Aorta (tissue), 5 donors: ENCODE results near the gene LSP1. TPM values are rescaled to one million over a fixed set of nuclear protein-coding genes. Genes with fewer than 3 reads are reported as not detected.

Source experiments
- ATAC-seq: fragments of 200-7000 bp; cut with Tn5 transposase; one replicate; pipeline ENCODE4 v1.9.1; 2022; ENCODE audit warnings: moderate library complexity; ENCODE audit not compliant: low FRiP score
- DNase-seq, 2 donors: peaks; one replicate each; pipeline ENCODE4 v3.0.0-alpha.2; 2020
- H3K27ac ChIP-seq, 2 donors: one replicate each; pipeline ENCODE4 v1.5.1; 2013; ENCODE audit warnings: low read length in 2 of 2, mild to moderate bottlenecking in 2 of 2, moderate library complexity in 2 of 2, control low read depth in 1 of 2, inconsistent platforms in 1 of 2, low read depth in 1 of 2
- H3K27me3 ChIP-seq, 2 donors: one replicate each; pipeline ENCODE4 v1.6.1; 2013; ENCODE audit warnings: control low read depth in 1 of 2, low read length in 1 of 2, mild to moderate bottlenecking in 1 of 2, moderate library complexity in 1 of 2; ENCODE audit not compliant: insufficient read depth in 2 of 2, control insufficient read depth in 1 of 2
- H3K36me3 ChIP-seq, 2 donors: one replicate each; pipeline ENCODE4 v1.6.1; 2013; ENCODE audit warnings: control low read depth in 1 of 2, low read length in 1 of 2, mild to moderate bottlenecking in 1 of 2; ENCODE audit not compliant: insufficient read depth in 2 of 2, control insufficient read depth in 1 of 2
- H3K4me1 ChIP-seq, 2 donors: one replicate each; pipeline ENCODE4 v1.6.1; 2013; ENCODE audit warnings: low read length in 2 of 2, control low read depth in 1 of 2, mild to moderate bottlenecking in 1 of 2, moderate library complexity in 1 of 2; ENCODE audit not compliant: insufficient read depth in 2 of 2, control insufficient read depth in 1 of 2
- H3K4me3 ChIP-seq, 2 donors: one replicate each; pipeline ENCODE4 v1.5.1; 2013; ENCODE audit warnings: low read length in 2 of 2, control low read depth in 1 of 2, mild to moderate bottlenecking in 1 of 2
- H3K9me3 ChIP-seq: one replicate; pipeline ENCODE4 v1.6.1; 2013; ENCODE audit warnings: mild to moderate bottlenecking, low read length; ENCODE audit not compliant: control insufficient read depth
- WGBS, 2 donors: extraction: QIAGEN DNeasy Blood & Tissue Kit; methylation state at CpG; one replicate each; pipeline ENCODE4 v1.1.7; 2013; 5-methylcytosine and 5-hydroxymethylcytosine counted together
- intact Hi-C, 2 donors: fragments of 100-400 bp; cut with DNase I; formaldehyde crosslinking; loops; one replicate each; pipeline versions ENCODE4 v1.14.2 to v1.15.0; 2022
- polyA plus RNA-seq, 2 donors: library from polyadenylated mRNA; stranded (reverse); fragments of 200-250 nt; gene quantifications; one replicate each; pipeline ENCODE4 v1.2.3, GENCODE V29; 2013
- total RNA-seq, 2 donors: library from RNA; stranded (reverse); fragmentation: NEBNext Ultra II Directional; extraction: Animal tissue kit (Norgen Biotek cat#: 25700); gene quantifications; one replicate each; pipeline ENCODE4 v1.2.1, GENCODE V29; 2021
- donor health status: healthy with polysubstance abuse.
- donor health status: Bipolar disorder and iron deficiency.
- donor health status: DM: no; HTN: no; CAD: no.
- donor health status: DM: no; HTN: no; CAD: no.
- donor health status: DM: yes; HTN: yes; CAD: no.

Gene LSP1
- total and polyA plus RNA-seq, 4 donors = 12.0 to 128 (median 42.8) TPM

DNA sequence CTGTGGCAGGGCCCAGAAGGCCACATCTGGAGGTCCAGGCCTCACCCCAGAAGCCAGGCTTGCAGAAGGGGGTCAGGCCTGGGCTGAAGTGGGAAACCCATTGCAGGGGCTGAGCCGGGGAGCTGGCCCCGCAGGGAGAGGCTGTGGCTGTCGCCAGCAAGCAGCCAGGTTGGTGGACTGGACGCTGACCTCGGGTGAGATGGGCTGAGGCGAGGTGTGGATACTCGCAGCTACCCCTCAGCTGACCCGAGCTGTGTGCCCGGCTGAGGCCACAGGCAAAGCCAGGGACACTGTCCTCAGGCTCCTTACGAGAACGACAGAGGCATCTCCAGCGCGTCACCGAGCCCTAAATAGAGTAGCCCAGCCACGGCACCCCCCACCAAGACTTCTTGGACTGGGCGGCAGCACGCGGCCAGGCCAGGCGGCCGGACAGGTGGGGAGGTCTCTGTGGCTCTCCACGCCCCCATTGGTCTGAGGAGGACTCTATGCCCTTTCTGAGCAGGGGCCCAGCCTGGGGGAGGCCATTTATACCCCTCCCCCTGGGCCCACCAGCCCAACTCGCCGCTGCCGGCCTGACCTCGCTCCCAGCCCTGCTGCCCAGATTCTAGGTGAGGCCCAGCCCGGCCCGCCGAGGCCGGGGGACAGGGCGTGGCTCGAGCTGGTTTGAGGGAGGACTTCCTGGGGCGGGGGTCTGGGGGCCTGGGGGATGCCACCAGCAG is 14.3 kb upstream of the LSP1 start, which contains the start of gene TNNI2:
TNNI2 (plus strand) TSS at position 556 of the 719 bp plus-strand sequence. CDS start 716 bp downstream, outside the sequence.
- DNase-seq (peak; percentile 51 to 76), ATAC-seq (no peak)
- H3K27ac ChIP-seq = no peak within 1 kb of the TSS
- intact Hi-C loops = loop anchor here (5.0 kb wide), 3 partner anchors 39 to 314 kb away; partner anchors contain the start of gene TNNT3 (in 1 of the 2)
- no peaks in the 10 kb centered on the region for H3K9me3 ChIP-seq
- 91 to 93% methylated on average over 32 of the region's 32 CpGs for WGBS, 2 donors
- H3K4me3 ChIP-seq = no peak within 1 kb of the TSS
- H3K27me3 ChIP-seq = no peaks in the 10 kb centered on the region
- no peaks in the 10 kb centered on the region for H3K36me3 ChIP-seq
- H3K4me1 ChIP-seq = no peaks in the 10 kb centered on the region

- no peak for DNase-seq
- H3K27me3 ChIP-seq = no peaks in the 10 kb centered on the region
- 88 to 90% methylated on average over 12 of the region's 12 CpGs for WGBS, 2 donors
- no peak overlapping the region for H3K27ac ChIP-seq
- H3K9me3 ChIP-seq = no peaks in the 10 kb centered on the region
- intact Hi-C loops = loop anchor here (5.0 kb wide), 3 partner anchors 38 to 313 kb away; partner anchors contain the start of gene TNNT3 (in 1 of the 2)
- H3K4me1 ChIP-seq = no peaks in the 10 kb centered on the region
- H3K4me3 ChIP-seq = no peak overlapping the region
- no peaks in the 10 kb centered on the region for H3K36me3 ChIP-seq
- ATAC-seq = no peak
These were observed 13.5 kb upstream of the LSP1 start for GRCh38 chr11:1839204-1839923.

DNA sequence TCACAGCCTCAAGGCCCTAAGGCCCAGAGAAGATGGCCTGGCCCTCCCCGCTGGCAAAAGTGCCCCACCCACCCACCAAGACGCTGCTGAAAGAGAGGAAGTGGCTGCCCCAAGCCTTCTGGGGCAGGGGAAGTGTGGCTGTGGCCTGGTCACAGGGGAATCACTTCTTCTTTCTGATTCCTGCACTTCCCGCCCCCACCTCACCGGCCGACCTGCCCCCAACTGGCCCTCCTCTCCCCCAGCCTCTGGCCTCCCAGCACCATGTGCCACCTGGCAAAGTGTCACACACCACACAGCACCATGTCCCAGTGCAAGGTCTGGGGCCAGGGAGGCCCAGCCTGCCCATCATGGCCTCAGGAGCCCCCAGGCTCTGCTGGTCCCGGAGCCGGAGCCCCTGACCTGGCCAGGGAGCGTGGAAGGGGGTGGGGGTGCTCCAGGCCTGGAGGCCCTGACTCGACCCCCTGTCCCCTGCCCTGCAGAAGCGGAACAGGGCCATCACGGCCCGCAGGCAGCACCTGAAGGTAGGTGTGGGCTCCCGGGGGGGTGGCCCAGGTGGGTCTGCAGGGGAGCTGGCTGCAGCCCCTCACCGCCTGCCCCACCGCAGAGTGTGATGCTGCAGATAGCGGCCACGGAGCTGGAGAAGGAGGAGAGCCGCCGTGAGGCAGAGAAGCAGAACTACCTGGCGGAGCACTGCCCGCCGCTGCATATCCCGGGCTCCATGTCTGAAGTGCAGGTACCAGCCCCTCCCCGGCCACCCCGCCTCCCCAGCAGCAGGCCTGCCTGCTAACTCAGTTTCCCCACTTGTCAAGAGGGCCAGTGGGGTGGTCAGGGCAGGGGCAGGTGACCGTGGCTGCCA is 12.7 kb upstream of the LSP1 start:
- H3K4me3 ChIP-seq = no peak overlapping the region
- no peak overlapping the region for H3K27ac ChIP-seq
- WGBS, 2 donors = 86 to 93% methylated on average over 20 to 26 of the region's 26 CpGs
- H3K36me3 ChIP-seq = no peaks in the 10 kb centered on the region
- H3K27me3 ChIP-seq = no peaks in the 10 kb centered on the region
- DNase-seq (peak; percentile 81 to 88), ATAC-seq (no peak)
- intact Hi-C loops = loop anchor here (5.0 kb wide), 3 partner anchors 37 to 312 kb away; partner anchors contain the start of gene TNNT3 (in 1 of the 2)
- H3K9me3 ChIP-seq = no peaks in the 10 kb centered on the region
- no peaks in the 10 kb centered on the region for H3K4me1 ChIP-seq

- no peaks in the 10 kb centered on the region for H3K36me3 ChIP-seq
- ATAC-seq = no peak
- H3K4me3 ChIP-seq = no peak overlapping the region
- 94% methylated on average over 26 to 37 of the region's 37 CpGs for WGBS, 2 donors
- H3K27ac ChIP-seq = no peak overlapping the region
- H3K27me3 ChIP-seq = no peaks in the 10 kb centered on the region
- peak; percentile 48 to 76 for DNase-seq
- no peaks in the 10 kb centered on the region for H3K4me1 ChIP-seq
- intact Hi-C loops = no loop called here
- no peaks in the 10 kb centered on the region for H3K9me3 ChIP-seq
These were observed 12.0 kb upstream of the LSP1 start for GRCh38 chr11:1840780-1841480.

DNA sequence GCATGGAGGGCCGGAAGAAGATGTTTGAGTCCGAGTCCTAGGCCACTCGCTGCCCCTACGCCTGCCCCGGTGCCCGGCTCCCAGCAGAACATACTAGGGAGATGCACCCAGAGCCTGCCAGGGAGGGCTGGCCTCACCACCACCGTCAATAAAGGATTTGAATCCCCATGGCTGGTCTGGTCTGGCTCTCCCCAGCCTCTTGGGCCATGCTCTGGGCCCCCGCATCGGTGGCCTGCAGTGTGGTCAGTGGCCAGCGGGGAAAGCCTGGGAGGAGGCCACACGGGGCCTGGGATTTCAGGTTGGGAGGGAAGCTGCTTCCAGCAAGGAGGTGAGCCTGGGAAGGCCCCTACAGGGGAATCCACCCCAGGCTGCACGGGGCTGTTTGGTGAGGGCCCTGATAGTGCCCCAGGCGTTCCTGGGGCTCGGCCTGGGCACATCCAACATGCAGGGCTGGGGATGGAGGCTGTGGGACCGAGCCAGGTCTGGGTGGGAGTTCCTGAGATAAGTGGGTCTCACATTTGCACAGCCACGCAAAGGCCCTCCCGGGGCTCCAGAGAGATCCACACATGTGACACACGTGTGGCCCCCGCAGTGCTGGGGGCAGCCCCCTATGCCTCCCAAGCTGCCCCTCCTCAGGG is 11.3 kb upstream of the LSP1 start:
- Histone ChIP-seq H3K4me3 (no peak overlapping the region), H3K27me3 (no peaks in the 10 kb centered on the region), H3K36me3 (no peaks in the 10 kb centered on the region), H3K9me3 (no peaks in the 10 kb centered on the region), H3K27ac (no peak overlapping the region), H3K4me1 (no peaks in the 10 kb centered on the region)
- ATAC-seq (no peak), DNase-seq (peak in 1 of 2 donors; percentile 42)
- whole genome bisulfite sequencing, 2 donors = 93 to 94% methylated on average over 19 of the region's 19 CpGs
- intact Hi-C loops = no loop called here

DNA sequence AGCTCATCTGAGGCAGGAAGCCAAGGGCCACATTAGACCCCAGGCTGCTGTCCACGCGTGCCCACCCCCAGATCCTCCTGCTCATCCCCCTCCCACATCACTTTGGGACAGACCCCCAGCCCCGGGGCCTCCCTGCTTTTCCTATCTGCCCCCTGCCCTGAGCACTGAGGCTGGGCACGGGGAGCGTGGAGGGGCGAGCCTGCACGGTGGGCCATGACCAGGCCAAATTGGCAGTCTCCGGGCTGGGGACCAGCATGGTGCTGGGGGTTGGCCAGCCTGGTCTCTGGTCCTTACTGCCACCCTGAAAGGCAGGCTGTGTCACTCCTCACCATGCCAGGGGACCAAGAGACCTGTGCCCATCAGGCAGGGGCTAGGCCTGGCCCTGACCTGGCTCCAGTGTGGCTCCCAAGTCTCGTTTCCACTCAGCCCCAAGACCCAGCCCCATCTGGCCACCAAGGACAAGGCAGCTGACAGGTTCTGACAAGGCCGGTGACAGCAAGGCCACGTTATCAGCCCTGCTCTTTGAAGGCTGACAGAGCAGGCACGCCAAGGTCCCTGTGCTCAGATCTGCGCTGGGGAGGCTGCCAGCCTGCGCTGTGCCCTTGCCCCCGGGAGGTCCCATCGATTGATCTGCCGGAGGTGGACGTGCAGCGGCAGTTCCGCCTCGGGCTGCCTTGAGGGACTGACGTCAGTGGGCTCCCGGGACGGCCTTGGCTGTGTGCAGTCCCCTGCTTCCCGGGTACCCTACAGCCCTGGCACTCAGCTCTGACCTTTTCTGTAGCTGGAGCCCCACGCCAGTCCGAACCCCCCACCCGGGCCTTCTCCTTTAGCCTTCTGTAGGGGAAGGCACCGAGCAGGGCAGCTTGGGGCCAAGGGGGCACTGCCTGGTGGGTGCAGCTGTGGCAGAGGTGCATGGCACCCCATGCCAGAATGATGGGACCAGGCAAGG is 10.5 kb upstream of the LSP1 start:
- H3K27ac ChIP-seq = no peak overlapping the region
- intact Hi-C loops = no loop called here
- peak in 1 of 2 donors; percentile 52 for DNase-seq
- H3K36me3 ChIP-seq = no peaks in the 10 kb centered on the region
- no peaks in the 10 kb centered on the region for H3K4me1 ChIP-seq
- H3K4me3 ChIP-seq = no peak overlapping the region
- WGBS, 2 donors = 87 to 89% methylated on average over 25 to 29 of the region's 29 CpGs
- H3K9me3 ChIP-seq = no peaks in the 10 kb centered on the region
- ATAC-seq = no peak
- no peaks in the 10 kb centered on the region for H3K27me3 ChIP-seq

GRCh38 chr11:1843098-1843473 is 9.8 kb upstream of the LSP1 start:
- DNase-seq = no peak
- Histone ChIP-seq H3K9me3 (no peaks in the 10 kb centered on the region), H3K4me1 (no peaks in the 10 kb centered on the region), H3K36me3 (no peaks in the 10 kb centered on the region), H3K4me3 (no peak overlapping the region), H3K27ac (no peak overlapping the region), H3K27me3 (no peaks in the 10 kb centered on the region)
- no peak for ATAC-seq
- WGBS, 2 donors = 77 to 85% methylated on average over 9 to 11 of the region's 11 CpGs
- intact Hi-C loops = no loop called here
